Liver (tissue), 9 donors: ENCODE data around the gene AHNAK2. TPM values are rescaled to one million over a fixed set of nuclear protein-coding genes. Genes with fewer than 3 reads are reported as not detected.

Experiments used
- DNase-seq: peaks from one replicate; pipeline ENCODE4 v3.0.0-alpha.2; 2017; ENCODE audit warnings: low spot score
- H3K27ac ChIP-seq, 2 donors: one replicate each; pipeline ENCODE4 v1.7.0; 2013; ENCODE audit warnings: inconsistent platforms in 2 of 2, low read length in 2 of 2, control low read depth in 1 of 2, low read depth in 1 of 2, mild to moderate bottlenecking in 1 of 2
- H3K27me3 ChIP-seq, 4 donors: one replicate each; pipeline versions ENCODE4 v1.6.1 to v1.7.0; 2013; ENCODE audit warnings: low read length in 3 of 4, inconsistent platforms in 1 of 4, mild to moderate bottlenecking in 1 of 4, moderate library complexity in 1 of 4; ENCODE audit not compliant: control insufficient read depth in 4 of 4, insufficient read depth in 4 of 4
- H3K36me3 ChIP-seq, 4 donors: one replicate each; pipeline versions ENCODE4 v1.6.1 to v1.7.0; 2013; ENCODE audit warnings: low read length in 3 of 4, mild to moderate bottlenecking in 3 of 4, low read depth in 1 of 4, moderate library complexity in 1 of 4; ENCODE audit not compliant: control insufficient read depth in 4 of 4, insufficient read depth in 3 of 4
- H3K4me1 ChIP-seq, 4 donors: one replicate each; pipeline versions ENCODE4 v1.6.1 to v1.7.0; 2013; ENCODE audit warnings: low read length in 3 of 4, mild to moderate bottlenecking in 3 of 4, moderate library complexity in 1 of 4; ENCODE audit not compliant: control insufficient read depth in 4 of 4, insufficient read depth in 4 of 4
- H3K4me3 ChIP-seq, 3 donors: one replicate each; pipeline versions ENCODE4 v1.6.1 to v1.7.0; 2013; ENCODE audit warnings: low read length in 3 of 3, control low read depth in 1 of 3, low read depth in 1 of 3, mild to moderate bottlenecking in 1 of 3
- H3K9ac ChIP-seq, 2 donors: one replicate each; pipeline ENCODE4 v1.7.0; 2013; ENCODE audit warnings: low read length in 2 of 2, mild to moderate bottlenecking in 2 of 2, moderate library complexity in 2 of 2, control low read depth in 1 of 2, low read depth in 1 of 2
- H3K9me3 ChIP-seq, 4 donors: one replicate each; pipeline versions ENCODE4 v1.6.1 to v1.7.0; 2013; ENCODE audit warnings: low read length in 3 of 4; ENCODE audit not compliant: control insufficient read depth in 4 of 4
- EGR1 ChIP-seq, 2 donors: IDR thresholded peaks; 2 replicates each; pipeline ENCODE4 v1.6.1; 2016 to 2018; ENCODE audit warnings: antibody characterized with exemption in 2 of 2, low read depth in 2 of 2
- FOXA1 ChIP-seq: IDR thresholded peaks from 2 replicates; pipeline ENCODE4 v1.6.1; 2016; ENCODE audit warnings: antibody characterized with exemption
- FOXA2 ChIP-seq: IDR thresholded peaks from 2 replicates; pipeline ENCODE4 v1.6.1; 2016; ENCODE audit warnings: antibody characterized with exemption
- GABPA ChIP-seq, 2 donors: IDR thresholded peaks in 1 of 2; conservative IDR thresholded peaks in 1 of 2; 2 replicates each; pipeline ENCODE4 v1.6.1; 2016; ENCODE audit warnings: antibody characterized with exemption in 2 of 2, mild to moderate bottlenecking in 1 of 2, moderate library complexity in 1 of 2
- HNF4G ChIP-seq: IDR thresholded peaks from 2 replicates; pipeline ENCODE4 v1.6.1; 2016; ENCODE audit warnings: antibody characterized with exemption
- JUND ChIP-seq, 2 donors: IDR thresholded peaks; 2 replicates each; pipeline ENCODE4 v1.6.1; 2016; ENCODE audit warnings: antibody characterized with exemption in 2 of 2
- NR2F2 ChIP-seq: IDR thresholded peaks from 2 replicates; pipeline ENCODE4 v1.6.1; 2016; ENCODE audit warnings: antibody characterized with exemption
- RAD21 ChIP-seq, 2 donors: IDR thresholded peaks; 2 replicates each; pipeline ENCODE4 v1.6.1; 2016; ENCODE audit warnings: antibody characterized with exemption in 2 of 2, mild to moderate bottlenecking in 2 of 2
- RXRA ChIP-seq, 2 donors: IDR thresholded peaks; 2 replicates each; pipeline ENCODE4 v1.6.1; 2017 to 2018; ENCODE audit warnings: antibody characterized with exemption in 2 of 2, mild to moderate bottlenecking in 1 of 2
- TAF1 ChIP-seq: conservative IDR thresholded peaks from 2 replicates; pipeline ENCODE4 v1.6.1; 2016; ENCODE audit warnings: antibody characterized with exemption, mild to moderate bottlenecking
- YY1 ChIP-seq: IDR thresholded peaks from 2 replicates; pipeline ENCODE4 v1.6.1; 2016; ENCODE audit warnings: antibody characterized with exemption, mild to moderate bottlenecking
- WGBS: extraction: QIAGEN DNeasy Blood & Tissue Kit; methylation state at CpG from one replicate; pipeline ENCODE4 v1.1.7; 2013; 5-methylcytosine and 5-hydroxymethylcytosine counted together
- polyA plus RNA-seq, 2 donors: library from polyadenylated mRNA; stranded (reverse) in 1 of 2; unstranded in 1 of 2; fragments of 200-250 nt in 1 of 2; fragments of >200 nt in 1 of 2; fragmentation: Nextera tagmentation in 1 of 2; extraction: Ambion mirVana in 1 of 2; gene quantifications; one replicate each; pipeline versions ENCODE4 v1.2.1 to v1.2.3, GENCODE V29; 2013 to 2015
- total RNA-seq, 2 donors: library from RNA; depleted of rRNA; stranded (reverse); fragments of >200 nt; gene quantifications; one replicate each; pipeline ENCODE4 v1.2.3, GENCODE V29; 2014
- TF ChIP-seq, protein P1 (sequence below): fragments of 150-350 bp; IDR thresholded peaks from 2 replicates; pipeline ENCODE4 v1.5.1; 2017; ENCODE audit warnings: improper control_type of control experiment, low read depth, low read length; ENCODE audit not compliant: missing input control
- TF ChIP-seq, protein P2 (sequence below): IDR thresholded peaks from 2 replicates; pipeline ENCODE4 v1.6.1; 2016; ENCODE audit warnings: antibody characterized with exemption
- TF ChIP-seq, protein P3 (sequence below): IDR thresholded peaks from 2 replicates; pipeline ENCODE4 v1.6.1; 2016; ENCODE audit warnings: antibody characterized with exemption
- TF ChIP-seq, protein P4 (sequence below): IDR thresholded peaks from 2 replicates; pipeline ENCODE4 v1.6.1; 2016; ENCODE audit warnings: antibody characterized with exemption
- donor health status: healthy.
- donor health status: healthy.
- donor health status: healthy.
- donor health status: healthy.
- donor health status: healthy.

AHNAK2 gene
- total and polyA plus RNA-seq, 4 donors, result 0.05 to 2.6 (median 1.2) TPM

DNA sequence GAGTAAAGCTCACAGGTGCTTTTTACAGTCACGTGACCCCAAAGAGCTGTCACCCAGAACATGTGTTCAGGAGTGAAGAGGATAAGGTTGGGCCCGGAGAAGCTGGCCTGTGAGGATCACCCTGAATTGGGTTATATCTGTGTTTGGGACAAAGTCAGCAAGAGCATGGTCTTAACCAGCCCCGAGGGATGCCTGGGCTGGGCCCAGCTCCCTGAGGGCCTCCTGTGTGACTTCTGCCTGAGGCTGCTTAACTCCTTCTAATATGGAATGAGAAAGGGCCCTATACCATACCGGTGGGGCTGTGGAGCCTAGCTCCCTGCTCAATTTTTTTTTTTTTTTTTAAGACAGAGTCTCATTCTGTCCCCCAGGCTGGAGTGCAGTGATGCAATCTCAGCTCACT lies 40.2 kb upstream of the AHNAK2 start:
- peaks cover 7 to 19% (median 14%) of the 10 kb centered on the region in 4 donors for H3K4me1 ChIP-seq
- 93% methylated on average over 4 of the region's 4 CpGs for whole genome bisulfite sequencing

DNA sequence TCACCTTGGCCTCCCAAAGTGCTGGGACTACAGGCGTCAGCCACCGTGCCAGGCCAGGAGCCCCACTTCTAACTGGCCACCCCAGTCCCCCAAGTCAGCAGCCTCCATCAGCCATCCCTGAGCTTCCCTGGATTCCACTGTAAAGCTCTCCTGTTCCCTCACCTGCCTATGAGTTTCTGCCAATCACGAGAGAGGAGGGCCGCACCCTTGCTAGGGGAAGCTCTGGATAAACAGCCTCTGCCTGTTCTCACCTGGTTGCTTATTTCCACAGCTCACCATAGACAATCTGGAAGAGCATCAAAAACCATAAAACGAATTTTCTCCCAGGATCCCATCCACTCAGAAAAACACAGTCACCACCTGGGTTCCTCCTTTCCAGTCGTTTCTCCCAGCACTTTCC lies 37.7 kb upstream of the AHNAK2 start:
- no peak for TF ChIP-seq FOXA1
- no peak for TF ChIP-seq GABPA (IDR thresholded peaks at IDR 0.05 in 1 of 2, conservative IDR thresholded peaks at IDR 0.05 in 1 of 2)
- no peak for TF ChIP-seq HNF4G
- no peak for TF ChIP-seq YY1
- H3K36me3 ChIP-seq, result peaks cover 0 to 6% (median 0%) of the 10 kb centered on the region in 4 donors

More for the DNA sequence above, 40.2 kb upstream of the AHNAK2 start:
- Histone ChIP-seq H3K4me3 (no peak overlapping the region), H3K27me3 (no peaks in the 10 kb centered on the region), H3K9me3 (no peaks in the 10 kb centered on the region), H3K9ac (no peak overlapping the region), H3K36me3 (no peaks in the 10 kb centered on the region), H3K27ac (no peak overlapping the region)
- no peak for TF ChIP-seq RAD21 (IDR thresholded peaks at IDR 0.05)
- TF ChIP-seq FOXA1, result no peak
- no peak for TF ChIP-seq JUND (IDR thresholded peaks at IDR 0.05)
- TF ChIP-seq TAF1, result no peak
- TF ChIP-seq, protein P1, sequence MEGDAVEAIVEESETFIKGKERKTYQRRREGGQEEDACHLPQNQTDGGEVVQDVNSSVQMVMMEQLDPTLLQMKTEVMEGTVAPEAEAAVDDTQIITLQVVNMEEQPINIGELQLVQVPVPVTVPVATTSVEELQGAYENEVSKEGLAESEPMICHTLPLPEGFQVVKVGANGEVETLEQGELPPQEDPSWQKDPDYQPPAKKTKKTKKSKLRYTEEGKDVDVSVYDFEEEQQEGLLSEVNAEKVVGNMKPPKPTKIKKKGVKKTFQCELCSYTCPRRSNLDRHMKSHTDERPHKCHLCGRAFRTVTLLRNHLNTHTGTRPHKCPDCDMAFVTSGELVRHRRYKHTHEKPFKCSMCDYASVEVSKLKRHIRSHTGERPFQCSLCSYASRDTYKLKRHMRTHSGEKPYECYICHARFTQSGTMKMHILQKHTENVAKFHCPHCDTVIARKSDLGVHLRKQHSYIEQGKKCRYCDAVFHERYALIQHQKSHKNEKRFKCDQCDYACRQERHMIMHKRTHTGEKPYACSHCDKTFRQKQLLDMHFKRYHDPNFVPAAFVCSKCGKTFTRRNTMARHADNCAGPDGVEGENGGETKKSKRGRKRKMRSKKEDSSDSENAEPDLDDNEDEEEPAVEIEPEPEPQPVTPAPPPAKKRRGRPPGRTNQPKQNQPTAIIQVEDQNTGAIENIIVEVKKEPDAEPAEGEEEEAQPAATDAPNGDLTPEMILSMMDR, result no peak
- TF ChIP-seq GABPA (IDR thresholded peaks at IDR 0.05 in 1 of 2, conservative IDR thresholded peaks at IDR 0.05 in 1 of 2), result no peak
- no peak for TF ChIP-seq YY1
- TF ChIP-seq, protein P2, sequence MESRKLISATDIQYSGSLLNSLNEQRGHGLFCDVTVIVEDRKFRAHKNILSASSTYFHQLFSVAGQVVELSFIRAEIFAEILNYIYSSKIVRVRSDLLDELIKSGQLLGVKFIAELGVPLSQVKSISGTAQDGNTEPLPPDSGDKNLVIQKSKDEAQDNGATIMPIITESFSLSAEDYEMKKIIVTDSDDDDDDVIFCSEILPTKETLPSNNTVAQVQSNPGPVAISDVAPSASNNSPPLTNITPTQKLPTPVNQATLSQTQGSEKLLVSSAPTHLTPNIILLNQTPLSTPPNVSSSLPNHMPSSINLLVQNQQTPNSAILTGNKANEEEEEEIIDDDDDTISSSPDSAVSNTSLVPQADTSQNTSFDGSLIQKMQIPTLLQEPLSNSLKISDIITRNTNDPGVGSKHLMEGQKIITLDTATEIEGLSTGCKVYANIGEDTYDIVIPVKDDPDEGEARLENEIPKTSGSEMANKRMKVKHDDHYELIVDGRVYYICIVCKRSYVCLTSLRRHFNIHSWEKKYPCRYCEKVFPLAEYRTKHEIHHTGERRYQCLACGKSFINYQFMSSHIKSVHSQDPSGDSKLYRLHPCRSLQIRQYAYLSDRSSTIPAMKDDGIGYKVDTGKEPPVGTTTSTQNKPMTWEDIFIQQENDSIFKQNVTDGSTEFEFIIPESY, result no peak
- TF ChIP-seq, protein P3, sequence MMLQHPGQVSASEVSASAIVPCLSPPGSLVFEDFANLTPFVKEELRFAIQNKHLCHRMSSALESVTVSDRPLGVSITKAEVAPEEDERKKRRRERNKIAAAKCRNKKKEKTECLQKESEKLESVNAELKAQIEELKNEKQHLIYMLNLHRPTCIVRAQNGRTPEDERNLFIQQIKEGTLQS, result no peak
- TF ChIP-seq EGR1 (IDR thresholded peaks at IDR 0.05; ENCODE audit: low read depth in 2 of 2), result no peak
- TF ChIP-seq NR2F2, result no peak
- no peak for TF ChIP-seq RXRA (IDR thresholded peaks at IDR 0.05)
- TF ChIP-seq, protein P4, sequence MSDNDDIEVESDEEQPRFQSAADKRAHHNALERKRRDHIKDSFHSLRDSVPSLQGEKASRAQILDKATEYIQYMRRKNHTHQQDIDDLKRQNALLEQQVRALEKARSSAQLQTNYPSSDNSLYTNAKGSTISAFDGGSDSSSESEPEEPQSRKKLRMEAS, result no peak
- TF ChIP-seq FOXA2, result no peak
- DNase-seq, result no peak

DNA sequence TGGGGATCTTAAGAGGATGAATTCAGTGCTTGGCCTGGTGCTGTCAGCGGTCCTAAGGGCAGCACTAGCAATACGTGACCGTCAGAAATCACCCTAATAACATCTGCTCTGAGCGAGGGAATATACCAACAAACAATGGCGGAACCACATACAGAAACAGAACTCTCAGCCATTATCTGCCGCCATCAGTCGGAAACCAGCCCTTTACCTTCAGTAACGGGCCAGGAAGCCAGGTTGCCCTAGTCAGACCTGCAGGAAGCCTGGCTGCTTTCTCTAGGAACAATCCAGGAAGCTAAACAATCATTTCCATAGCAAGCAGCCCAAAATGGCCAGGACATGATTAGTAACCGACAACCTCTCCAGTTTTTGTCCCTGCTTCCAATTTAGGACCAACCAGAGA lies 37.1 kb upstream of the AHNAK2 start:
- TF ChIP-seq YY1, result no peak
- no peak for TF ChIP-seq EGR1 (IDR thresholded peaks at IDR 0.05; ENCODE audit: low read depth in 2 of 2)
- TF ChIP-seq, protein P1, result no peak
- no peak for TF ChIP-seq TAF1
- no peak for TF ChIP-seq JUND (IDR thresholded peaks at IDR 0.05)
- TF ChIP-seq, protein P3, result no peak
- TF ChIP-seq, protein P4, result no peak
- TF ChIP-seq NR2F2, result no peak
- TF ChIP-seq GABPA (IDR thresholded peaks at IDR 0.05 in 1 of 2, conservative IDR thresholded peaks at IDR 0.05 in 1 of 2), result no peak
- no peak overlapping the region for H3K27ac ChIP-seq
- no peaks in the 10 kb centered on the region for H3K27me3 ChIP-seq
- no peak overlapping the region for H3K9ac ChIP-seq
- 89% methylated on average over 9 of the region's 9 CpGs for WGBS
- H3K36me3 ChIP-seq, result peaks cover 0 to 9% (median 0%) of the 10 kb centered on the region in 4 donors
- peaks cover 2 to 7% (median 5%) of the 10 kb centered on the region in 4 donors for H3K4me1 ChIP-seq
- no peak overlapping the region for H3K4me3 ChIP-seq
- DNase-seq, result no peak
- H3K9me3 ChIP-seq, result no peaks in the 10 kb centered on the region

More for the DNA sequence above, 37.7 kb upstream of the AHNAK2 start:
- no peaks in the 10 kb centered on the region for H3K9me3 ChIP-seq
- H3K4me3 ChIP-seq, result no peak overlapping the region
- no peak overlapping the region for H3K9ac ChIP-seq
- H3K27me3 ChIP-seq, result no peaks in the 10 kb centered on the region
- DNase-seq, result no peak
- no peak overlapping the region for H3K27ac ChIP-seq
- H3K4me1 ChIP-seq, result peaks cover 2 to 10% (median 6%) of the 10 kb centered on the region in 4 donors
- 85% methylated on average over 6 of the region's 6 CpGs for WGBS
